IMR-90 (cell line): ENCODE data around the gene TRPC4. TPM values are rescaled to one million over a fixed set of nuclear protein-coding genes. Genes with fewer than 3 reads are reported as not detected.

ENCODE experiments used
- ATAC-seq: fragments of 200-7000 bp; cut with Tn5 transposase; 2 replicates; pipeline ENCODE4 v1.9.1; 2020; ENCODE audit warnings: low read depth, mild to moderate bottlenecking, moderate library complexity
- BruUV-seq: library from RNA; stranded (reverse); fragments of 400-500 nt; replicated peaks from 2 replicates; lab custom pipeline; 2021; lab: Mats Ljungman, UMichigan
- CTCF ChIA-PET: fragments of 300-600 bp; formaldehyde crosslinking; extraction: SDS; loops from one replicate; lab custom pipeline; 2021; ENCODE audit warnings: antibody characterized with exemption; lab: Yijun Ruan, JAX
- POLR2A ChIA-PET: fragments of 300-600 bp; sonication (Branson Sonifier 250); formaldehyde crosslinking; loops from one replicate; lab custom pipeline; 2022; ENCODE audit warnings: antibody characterized with exemption; ENCODE audit not compliant: unreplicated experiment; lab: Charles Lee
- DNase-seq: peaks from one replicate; pipeline ENCODE4 v3.0.0; 2013
- H2AFZ ChIP-seq: replicated peaks from 2 replicates; pipeline ENCODE3; 2013; ENCODE audit warnings: low read length, mild to moderate bottlenecking; ENCODE audit not compliant: poor library complexity
- H2AK5ac ChIP-seq: 2 replicates; pipeline ENCODE4 v1.6.1; 2013; ENCODE audit warnings: low read depth, low read length, inconsistent platforms
- H2AK9ac ChIP-seq: replicated peaks from 2 replicates; pipeline ENCODE3; 2013; ENCODE audit warnings: mild to moderate bottlenecking, low read depth, low read length, moderate library complexity; ENCODE audit not compliant: poor library complexity
- H2BK120ac ChIP-seq: 2 replicates; pipeline ENCODE4 v1.6.1; 2013; ENCODE audit warnings: low read depth, low read length, inconsistent platforms
- H2BK15ac ChIP-seq: 3 replicates; pipeline ENCODE4 v1.6.1; 2013; ENCODE audit warnings: low read depth, low read length, inconsistent platforms
- H2BK20ac ChIP-seq: 2 replicates; pipeline ENCODE4 v1.6.1; 2013; ENCODE audit warnings: low read depth, mild to moderate bottlenecking, inconsistent platforms, low read length, moderate library complexity
- H2BK5ac ChIP-seq: 2 replicates; pipeline ENCODE4 v1.6.1; 2013; ENCODE audit warnings: mild to moderate bottlenecking, low read depth, low read length, inconsistent platforms; ENCODE audit not compliant: poor library complexity, severe bottlenecking
- H3K14ac ChIP-seq: replicated peaks from 2 replicates; pipeline ENCODE4 v1.6.1; 2013; ENCODE audit warnings: low read depth, low read length, inconsistent platforms
- H3K18ac ChIP-seq: 2 replicates; pipeline ENCODE4 v1.6.1; 2013; ENCODE audit warnings: low read depth, low read length, control low read depth
- H3K23ac ChIP-seq: 2 replicates; pipeline ENCODE4 v1.6.1; 2013; ENCODE audit warnings: low read depth, low read length, inconsistent platforms
- H3K27ac ChIP-seq: 2 replicates; pipeline ENCODE4 v1.5.1; 2013; ENCODE audit warnings: mild to moderate bottlenecking, control low read depth, low read length; ENCODE audit not compliant: insufficient read depth
- H3K27me3 ChIP-seq: 2 replicates; pipeline ENCODE4 v1.6.1; 2013; ENCODE audit warnings: low read length; ENCODE audit not compliant: control insufficient read depth, insufficient read depth
- H3K36me3 ChIP-seq: 2 replicates; pipeline ENCODE4 v1.6.1; 2013; ENCODE audit warnings: low read length, mixed read lengths; ENCODE audit not compliant: control insufficient read depth, insufficient read depth
- H3K4ac ChIP-seq: 2 replicates; pipeline ENCODE4 v1.6.1; 2013; ENCODE audit warnings: low read depth, low read length, inconsistent platforms
- H3K4me1 ChIP-seq: 2 replicates; pipeline ENCODE4 v1.6.1; 2013; ENCODE audit warnings: low read length, mixed read lengths; ENCODE audit not compliant: control insufficient read depth, insufficient read depth
- H3K4me2 ChIP-seq: 2 replicates; pipeline ENCODE4 v1.6.1; 2013; ENCODE audit warnings: low read depth, mild to moderate bottlenecking, control low read depth, low read length, moderate library complexity
- H3K4me3 ChIP-seq: 2 replicates; pipeline ENCODE4 v1.5.1; 2013; ENCODE audit warnings: low read depth, mild to moderate bottlenecking, control low read depth, low read length, moderate library complexity; ENCODE audit not compliant: insufficient read depth
- H3K56ac ChIP-seq: 2 replicates; pipeline ENCODE4 v1.6.1; 2013; ENCODE audit warnings: low read length, inconsistent platforms; ENCODE audit not compliant: insufficient read depth; ENCODE audit errors: extremely low read depth
- H3K79me1 ChIP-seq, 2 experiments: 2 replicates each; pipeline ENCODE4 v1.6.1; 2013; ENCODE audit warnings: low read length in 2 of 2, inconsistent platforms in 1 of 2, low read depth in 1 of 2
- H3K9ac ChIP-seq: 2 replicates; pipeline ENCODE4 v1.6.1; 2013; ENCODE audit warnings: low read depth, low read length, control low read depth
- H3K9me1 ChIP-seq: 2 replicates; pipeline ENCODE4 v1.6.1; 2013; ENCODE audit warnings: low read length, inconsistent platforms; ENCODE audit not compliant: insufficient read depth
- H3K9me3 ChIP-seq: 2 replicates; pipeline ENCODE4 v1.6.1; 2013; ENCODE audit warnings: low read length; ENCODE audit not compliant: control insufficient read depth, insufficient read depth
- H4K20me1 ChIP-seq: 2 replicates; pipeline ENCODE4 v1.6.1; 2013; ENCODE audit warnings: low read length, inconsistent platforms; ENCODE audit not compliant: insufficient read depth
- H4K5ac ChIP-seq: 2 replicates; pipeline ENCODE4 v1.6.1; 2013; ENCODE audit warnings: mild to moderate bottlenecking, low read depth, low read length, control low read depth
- H4K8ac ChIP-seq, 2 experiments: 2 replicates each; pipeline ENCODE4 v1.6.1; 2013; ENCODE audit warnings: low read depth in 2 of 2, low read length in 2 of 2, control low read depth in 1 of 2, inconsistent platforms in 1 of 2
- H4K91ac ChIP-seq: 2 replicates; pipeline ENCODE4 v1.6.1; 2013; ENCODE audit warnings: low read depth, low read length, inconsistent platforms; ENCODE audit not compliant: insufficient read depth
- RAD21 ChIP-seq: IDR thresholded peaks from 2 replicates; pipeline ENCODE4 v1.6.1; 2012; ENCODE audit warnings: low read length, improper control_type of control experiment
- WGBS, 2 experiments: methylation state at CpG; one replicate each; pipeline versions ENCODE4 v1.1.5 to v1.1.7; 2013; ENCODE audit warnings: missing lambda C conversion rate in 2 of 2; ENCODE audit not compliant: insufficient read length in 1 of 2; ENCODE audit errors: extremely low coverage in 2 of 2; 5-methylcytosine and 5-hydroxymethylcytosine counted together
- dilution Hi-C: fragments of 300-500 bp; cut with HindIII; formaldehyde crosslinking; loops from one replicate; pipeline ENCODE4 v1.14.3; 2018; ENCODE audit warnings: low sequenced_read_pairs; ENCODE audit not compliant: unreplicated experiment
- in situ Hi-C: fragments of 300-500 bp; cut with MboI; formaldehyde crosslinking; loops from 3 replicates; pipeline ENCODE4 v1.14.3; 2019; ENCODE audit warnings: low sequenced_read_pairs, inconsistent platforms, mixed read lengths
- intact Hi-C: fragments of 100-400 bp; cut with micrococcal nuclease; formaldehyde crosslinking; loops from 2 replicates; pipeline ENCODE4 v1.10.0; 2022
- polyA plus RNA-seq, 3 experiments: library from polyadenylated mRNA; depleted of rRNA; stranded (reverse); fragments of >200 nt; gene quantifications; 2 replicates each; pipeline ENCODE4 v1.2.3, GENCODE V29; 2012; ENCODE audit warnings: low replicate concordance in 1 of 3
- total RNA-seq: library from RNA; depleted of rRNA; stranded (reverse); fragments of >200 nt; gene quantifications from 2 replicates; pipeline ENCODE4 v1.2.3, GENCODE V29; 2012

TRPC4 gene
- total and polyA plus RNA-seq, 2 of the 4 experiments (the other 2 are of a cell fraction): 1.9 to 5.2 TPM

- H4K91ac ChIP-seq: no peak overlapping the region
- H3K27ac ChIP-seq: no peak overlapping the region
- no CpG with 5 or more reads among the region's 2 CpGs for WGBS, 2 experiments
- no peaks in the 10 kb centered on the region; the same call in 1 of the 2 replicates for H3K36me3 ChIP-seq
- H4K5ac ChIP-seq: no peak overlapping the region
- no peak overlapping the region for H2AFZ ChIP-seq
- H3K56ac ChIP-seq: no peak overlapping the region
- H4K20me1 ChIP-seq: no peaks in the 10 kb centered on the region
- peak overlapping the region; percentile 49; the same call in 1 of the 2 replicates for H3K18ac ChIP-seq
- H2BK15ac ChIP-seq: no peak overlapping the region
- no peak overlapping the region for H3K23ac ChIP-seq
- ChIA-PET CTCF (interaction anchor here (1.0 to 2.2 kb wide), 4 partner anchors 229 to 582 kb away, joined by 3 to 6 read pairs (median 3); no protein-coding TSS in a partner anchor), POLR2A (no interaction called here)
- peaks cover 4% of the 10 kb centered on the region for H3K4me1 ChIP-seq
- H2BK5ac ChIP-seq: no peak overlapping the region
- dilution Hi-C loops: no loop called here
- no peak overlapping the region for H3K4me3 ChIP-seq
- no peak for TF ChIP-seq RAD21
- no peak overlapping the region for H2AK5ac ChIP-seq
- H3K9me3 ChIP-seq: no peaks in the 10 kb centered on the region
- no TSS peak for BruUV-seq
- H3K4me2 ChIP-seq: no peak overlapping the region
- H2BK20ac ChIP-seq: no peak overlapping the region
- H3K14ac ChIP-seq: 0 out of 2 replicates have a peak overlapping the region, but pooled peaks have one; percentile 11
- intact Hi-C loops: loop anchor here (2.0 to 10.0 kb wide), 7 partner anchors 117 to 1273 kb away; partner anchors contain the start of gene UFM1
- in situ Hi-C loops: loop anchor here (10.0 to 25.0 kb wide), 5 partner anchors 223 to 1121 kb away; partner anchors contain the start of gene TRPC4
- no peak overlapping the region for H4K8ac ChIP-seq
- no peaks in the 10 kb centered on the region for H3K27me3 ChIP-seq
- no peaks in the 10 kb centered on the region for H3K9me1 ChIP-seq
- no peak for DNase-seq
- no peak overlapping the region for H2AK9ac ChIP-seq
- H3K79me1 ChIP-seq: no peaks in the 10 kb centered on the region
- H3K4ac ChIP-seq: no peak overlapping the region; the same call in 1 of the 2 replicates
- H3K9ac ChIP-seq: no peak overlapping the region
- ATAC-seq: no peak
- peak overlapping the region; percentile 18; the same call in 1 of the 2 replicates for H2BK120ac ChIP-seq
Measured at GRCh38 chr13:37641391-37641790, 228.2 kb downstream of the TRPC4 start.
